Activated CD4-positive, alpha-beta T cell treated with anti-CD3 and anti-CD28 coated beads, Interleukin-2, amount 50 U/mL, for 48 hours (primary cell): Measurements from ENCODE around the gene NOLC1.

Experiments used
- DNase-seq, 2 experiments: peaks; one replicate each; pipeline ENCODE4 v3.0.0-alpha.2; 2020

The NOLC1 gene

GRCh38 chr10:102211615-102212299, 59.6 kb downstream of the NOLC1 start:
- no peak for DNase-seq
